ENCODE results near the gene SORT1.

SORT1 gene

DNA sequence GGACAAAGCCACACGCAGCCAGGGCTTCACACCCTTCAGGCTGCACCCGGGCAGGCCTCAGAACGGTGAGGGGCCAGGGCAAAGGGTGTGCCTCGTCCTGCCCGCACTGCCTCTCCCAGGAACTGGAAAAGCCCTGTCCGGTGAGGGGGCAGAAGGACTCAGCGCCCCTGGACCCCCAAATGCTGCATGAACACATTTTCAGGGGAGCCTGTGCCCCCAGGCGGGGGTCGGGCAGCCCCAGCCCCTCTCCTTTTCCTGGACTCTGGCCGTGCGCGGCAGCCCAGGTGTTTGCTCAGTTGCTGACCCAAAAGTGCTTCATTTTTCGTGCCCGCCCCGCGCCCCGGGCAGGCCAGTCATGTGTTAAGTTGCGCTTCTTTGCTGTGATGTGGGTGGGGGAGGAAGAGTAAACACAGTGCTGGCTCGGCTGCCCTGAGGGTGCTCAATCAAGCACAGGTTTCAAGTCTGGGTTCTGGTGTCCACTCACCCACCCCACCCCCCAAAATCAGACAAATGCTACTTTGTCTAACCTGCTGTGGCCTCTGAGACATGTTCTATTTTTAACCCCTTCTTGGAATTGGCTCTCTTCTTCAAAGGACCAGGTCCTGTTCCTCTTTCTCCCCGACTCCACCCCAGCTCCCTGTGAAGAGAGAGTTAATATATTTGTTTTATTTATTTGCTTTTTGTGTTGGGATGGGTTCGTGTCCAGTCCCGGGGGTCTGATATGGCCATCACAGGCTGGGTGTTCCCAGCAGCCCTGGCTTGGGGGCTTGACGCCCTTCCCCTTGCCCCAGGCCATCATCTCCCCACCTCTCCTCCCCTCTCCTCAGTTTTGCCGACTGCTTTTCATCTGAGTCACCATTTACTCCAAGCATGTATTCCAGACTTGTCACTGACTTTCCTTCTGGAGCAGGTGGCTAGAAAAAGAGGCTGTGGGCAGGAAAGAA is 122.9 kb downstream of the SORT1 start:
- Histone ChIP-seq H3K79me2 (ENCODE audit: insufficient read depth, low read depth) (no peaks in the 10 kb centered on the region), H3K36me3 (ENCODE audit: insufficient read depth) (no peaks in the 10 kb centered on the region), H3K27ac (no peak overlapping the region), H2AFZ (ENCODE audit: low read depth) (no peak overlapping the region), H3K4me1 (ENCODE audit: low read depth, poor library complexity, severe bottlenecking) (peaks cover 20% of the 10 kb centered on the region), H3K27me3 (ENCODE audit: insufficient read depth, low read depth) (no peaks in the 10 kb centered on the region), H3K9ac (no peak overlapping the region), H4K20me1 (ENCODE audit: insufficient read depth) (no peaks in the 10 kb centered on the region), H3K4me3 (IDR thresholded peaks at IDR 0.05; ENCODE audit: insufficient read depth, low read depth, low read length) (no peak overlapping the region), H3K4me2 (no peak overlapping the region)
- TF ChIP-seq, protein P1, sequence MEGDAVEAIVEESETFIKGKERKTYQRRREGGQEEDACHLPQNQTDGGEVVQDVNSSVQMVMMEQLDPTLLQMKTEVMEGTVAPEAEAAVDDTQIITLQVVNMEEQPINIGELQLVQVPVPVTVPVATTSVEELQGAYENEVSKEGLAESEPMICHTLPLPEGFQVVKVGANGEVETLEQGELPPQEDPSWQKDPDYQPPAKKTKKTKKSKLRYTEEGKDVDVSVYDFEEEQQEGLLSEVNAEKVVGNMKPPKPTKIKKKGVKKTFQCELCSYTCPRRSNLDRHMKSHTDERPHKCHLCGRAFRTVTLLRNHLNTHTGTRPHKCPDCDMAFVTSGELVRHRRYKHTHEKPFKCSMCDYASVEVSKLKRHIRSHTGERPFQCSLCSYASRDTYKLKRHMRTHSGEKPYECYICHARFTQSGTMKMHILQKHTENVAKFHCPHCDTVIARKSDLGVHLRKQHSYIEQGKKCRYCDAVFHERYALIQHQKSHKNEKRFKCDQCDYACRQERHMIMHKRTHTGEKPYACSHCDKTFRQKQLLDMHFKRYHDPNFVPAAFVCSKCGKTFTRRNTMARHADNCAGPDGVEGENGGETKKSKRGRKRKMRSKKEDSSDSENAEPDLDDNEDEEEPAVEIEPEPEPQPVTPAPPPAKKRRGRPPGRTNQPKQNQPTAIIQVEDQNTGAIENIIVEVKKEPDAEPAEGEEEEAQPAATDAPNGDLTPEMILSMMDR (conservative IDR thresholded peaks at IDR 0.05; ENCODE audit: low read depth, low read length) = no peak

DNA sequence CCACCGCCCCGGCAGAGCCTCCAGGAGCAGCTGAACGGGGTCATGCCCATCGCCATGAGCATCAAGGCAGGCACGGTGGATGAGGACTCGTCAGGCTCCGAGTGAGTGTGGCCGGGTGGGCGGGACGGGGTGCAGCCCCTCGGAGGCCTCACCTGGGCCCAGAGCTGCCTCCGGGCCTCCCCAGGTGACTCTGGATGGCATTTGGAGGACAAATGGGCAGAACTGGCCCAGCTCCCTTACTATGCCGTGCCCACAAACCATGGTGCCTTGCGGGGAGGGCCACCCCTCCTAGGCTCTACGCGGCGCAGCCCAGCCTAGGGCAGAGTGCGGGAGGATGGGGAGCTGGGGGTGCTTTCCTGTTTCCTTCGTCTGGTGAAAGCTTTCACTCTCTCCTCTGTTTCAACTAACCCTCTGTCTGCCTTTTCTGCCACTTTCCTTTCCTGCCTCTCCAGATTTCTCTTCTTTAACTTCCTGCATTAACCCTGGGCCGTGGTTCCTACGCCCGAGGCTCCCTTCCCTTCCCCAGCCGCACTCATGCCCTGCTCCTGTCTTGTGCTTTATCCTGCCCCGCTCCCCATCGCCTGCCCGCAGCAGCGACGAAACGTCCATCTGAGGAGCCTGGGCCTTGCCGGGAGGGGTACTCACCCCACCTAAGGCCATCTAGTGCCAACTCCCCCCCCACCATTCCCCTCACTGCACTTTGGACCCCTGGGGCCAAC is 124.0 kb downstream of the SORT1 start:
- H4K20me1 ChIP-seq (ENCODE audit: insufficient read depth) = no peaks in the 10 kb centered on the region
- no peak overlapping the region for H3K27ac ChIP-seq
- TF ChIP-seq, protein P1 (conservative IDR thresholded peaks at IDR 0.05; ENCODE audit: low read depth, low read length) = no peak
- no peak overlapping the region for H3K9ac ChIP-seq
- no peaks in the 10 kb centered on the region for H3K79me2 ChIP-seq (ENCODE audit: insufficient read depth, low read depth)
- H3K4me3 ChIP-seq (IDR thresholded peaks at IDR 0.05; ENCODE audit: insufficient read depth, low read depth, low read length) = no peak overlapping the region
- H3K36me3 ChIP-seq (ENCODE audit: insufficient read depth) = no peaks in the 10 kb centered on the region
- H3K4me2 ChIP-seq = no peak overlapping the region
- peaks cover 20% of the 10 kb centered on the region for H3K4me1 ChIP-seq (ENCODE audit: low read depth, poor library complexity, severe bottlenecking)
- H2AFZ ChIP-seq (ENCODE audit: low read depth) = no peak overlapping the region
- no peaks in the 10 kb centered on the region for H3K27me3 ChIP-seq (ENCODE audit: insufficient read depth, low read depth)

DNA sequence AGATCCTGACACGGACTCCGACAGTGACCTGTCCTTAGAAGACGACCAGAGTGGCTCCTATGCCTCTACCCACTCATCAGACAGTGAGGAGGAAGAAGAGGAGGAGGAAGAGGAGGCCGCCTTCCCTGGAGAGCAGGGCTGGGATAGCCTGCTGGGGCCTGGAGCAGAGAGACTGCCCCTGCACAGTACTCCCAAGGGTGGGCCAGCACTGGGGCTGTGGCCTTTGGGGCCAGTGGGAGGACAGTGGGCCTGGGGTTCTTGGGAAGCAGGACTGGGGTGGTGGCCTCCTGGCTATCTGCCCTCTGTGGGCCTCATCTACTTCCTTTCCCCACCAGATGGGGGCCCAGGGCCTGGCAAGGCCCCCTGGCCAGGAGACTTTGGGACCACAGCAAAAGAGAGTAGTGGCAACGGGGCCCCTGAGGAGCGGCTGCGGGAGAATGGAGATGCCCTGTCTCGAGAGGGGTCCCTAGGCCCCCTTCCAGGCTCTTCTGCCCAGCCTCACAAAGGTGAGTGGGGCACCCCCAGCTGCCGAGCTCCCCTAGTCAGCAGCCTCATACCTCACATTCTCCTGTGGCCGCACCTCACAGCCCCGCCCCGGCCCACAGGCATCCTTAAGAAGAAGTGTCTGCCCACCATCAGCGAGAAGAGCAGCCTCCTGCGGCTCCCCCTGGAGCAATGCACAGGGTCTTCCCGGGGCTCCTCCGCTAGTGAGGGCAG is 124.7 kb downstream of the SORT1 start:
- no peaks in the 10 kb centered on the region for H3K79me2 ChIP-seq (ENCODE audit: insufficient read depth, low read depth)
- no peak overlapping the region for H3K4me3 ChIP-seq (IDR thresholded peaks at IDR 0.05; ENCODE audit: insufficient read depth, low read depth, low read length)
- TF ChIP-seq, protein P1 (conservative IDR thresholded peaks at IDR 0.05; ENCODE audit: low read depth, low read length) = no peak
- no peak overlapping the region for H3K27ac ChIP-seq
- no peaks in the 10 kb centered on the region for H3K36me3 ChIP-seq (ENCODE audit: insufficient read depth)
- no peaks in the 10 kb centered on the region for H3K27me3 ChIP-seq (ENCODE audit: insufficient read depth, low read depth)
- H3K4me1 ChIP-seq (ENCODE audit: low read depth, poor library complexity, severe bottlenecking) = peaks cover 17% of the 10 kb centered on the region
- H3K9ac ChIP-seq = no peak overlapping the region
- H4K20me1 ChIP-seq (ENCODE audit: insufficient read depth) = no peaks in the 10 kb centered on the region
- H2AFZ ChIP-seq (ENCODE audit: low read depth) = no peak overlapping the region
- H3K4me2 ChIP-seq = no peak overlapping the region

DNA sequence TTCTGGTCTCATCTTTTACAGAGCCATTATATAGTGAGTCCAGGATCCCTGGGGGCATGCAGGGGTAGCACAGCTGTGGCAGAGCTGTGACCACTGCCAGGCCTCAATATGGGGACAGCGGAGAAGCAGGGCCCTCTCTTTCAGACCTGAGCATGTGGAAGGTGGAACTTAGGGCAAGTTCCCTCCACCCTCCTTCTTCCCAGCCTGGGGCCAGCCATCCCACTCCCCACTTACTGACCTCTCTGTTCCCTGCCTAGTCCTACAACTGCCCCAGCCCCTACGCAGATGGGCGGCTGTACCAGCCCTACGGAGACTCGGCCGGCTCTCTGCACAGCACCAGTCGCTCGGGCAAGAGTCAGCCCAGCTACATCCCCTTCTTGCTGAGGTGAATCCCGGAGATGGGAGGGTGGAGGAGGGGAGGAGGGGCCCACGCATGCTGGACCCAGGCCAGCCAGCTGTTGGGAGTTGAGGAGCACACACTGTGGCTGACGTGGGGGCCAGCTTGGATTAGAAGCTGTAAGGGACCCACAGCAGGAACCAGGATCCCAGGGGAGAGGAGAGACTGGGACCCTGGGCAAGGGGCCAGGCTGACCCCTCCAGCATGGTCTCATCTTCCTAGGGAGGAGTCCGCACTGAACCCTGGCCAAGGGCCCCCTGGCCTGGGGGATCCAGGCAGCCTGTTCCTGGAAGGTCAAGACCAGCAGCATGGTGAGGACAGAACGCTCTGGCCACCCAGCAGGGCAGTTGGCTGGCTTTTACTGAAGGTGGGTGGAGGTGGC is 125.5 kb downstream of the SORT1 start:
- no peak overlapping the region for H3K4me3 ChIP-seq (IDR thresholded peaks at IDR 0.05; ENCODE audit: insufficient read depth, low read depth, low read length)
- no peaks in the 10 kb centered on the region for H3K79me2 ChIP-seq (ENCODE audit: insufficient read depth, low read depth)
- no peak overlapping the region for H3K27ac ChIP-seq
- no peaks in the 10 kb centered on the region for H3K27me3 ChIP-seq (ENCODE audit: insufficient read depth, low read depth)
- H3K9ac ChIP-seq = no peak overlapping the region
- TF ChIP-seq, protein P1 (conservative IDR thresholded peaks at IDR 0.05; ENCODE audit: low read depth, low read length) = no peak
- H4K20me1 ChIP-seq (ENCODE audit: insufficient read depth) = no peaks in the 10 kb centered on the region
- H3K4me2 ChIP-seq = no peak overlapping the region
- no peak overlapping the region for H2AFZ ChIP-seq (ENCODE audit: low read depth)
- peaks cover 10% of the 10 kb centered on the region for H3K4me1 ChIP-seq (ENCODE audit: low read depth, poor library complexity, severe bottlenecking)
- H3K36me3 ChIP-seq (ENCODE audit: insufficient read depth) = no peaks in the 10 kb centered on the region
